CD8-positive, alpha-beta memory T cell (primary cell): ENCODE results near the gene DSN1. TPM values are rescaled to one million over a fixed set of nuclear protein-coding genes. Genes with fewer than 3 reads are reported as not detected.
A peak's percentile ranks its signal among the peaks of the same experiment; 100 is the strongest.

Source experiments
- CTCF ChIA-PET: fragments of 350-600 bp; sonication (Branson Sonifier 250); formaldehyde crosslinking; loops from one replicate; lab custom pipeline; 2021; ENCODE audit warnings: antibody characterized with exemption; lab: Charles Lee
- POLR2A ChIA-PET: fragments of 350-600 bp; sonication (Branson Sonifier 250); formaldehyde crosslinking; loops from one replicate; lab custom pipeline; 2021; ENCODE audit warnings: antibody characterized with exemption; lab: Charles Lee
- DNase-seq, 5 donors: peaks; one replicate each; pipeline versions ENCODE4 v3.0.0 to v3.0.0-alpha.2; 2020 to 2022; ENCODE audit warnings: mixed read lengths in 1 of 5
- H3K27ac ChIP-seq: one replicate; pipeline ENCODE4 v1.7.0; 2013; ENCODE audit warnings: low read depth, mild to moderate bottlenecking, low read length, moderate library complexity
- H3K27me3 ChIP-seq: 2 replicates; pipeline ENCODE4 v1.7.0; 2013; ENCODE audit warnings: low read length, mild to moderate bottlenecking; ENCODE audit not compliant: insufficient read depth, poor library complexity, severe bottlenecking
- H3K36me3 ChIP-seq: 2 replicates; pipeline ENCODE4 v1.7.0; 2013; ENCODE audit warnings: mild to moderate bottlenecking, low read length, moderate library complexity; ENCODE audit not compliant: insufficient read depth
- H3K4me1 ChIP-seq: 2 replicates; pipeline ENCODE4 v1.7.0; 2013; ENCODE audit warnings: mild to moderate bottlenecking, low read length, moderate library complexity; ENCODE audit not compliant: insufficient read depth
- H3K4me3 ChIP-seq: 2 replicates; pipeline ENCODE4 v1.7.0; 2013; ENCODE audit warnings: mild to moderate bottlenecking, low read length
- H3K9me3 ChIP-seq: 2 replicates; pipeline ENCODE4 v1.7.0; 2013; ENCODE audit warnings: mild to moderate bottlenecking, low read length
- H3K27ac Mint-ChIP-seq, 8 donors: one replicate each; pipeline ENCODE4 v1.8.0; 2020 to 2021; ENCODE audit warnings: mixed read lengths in 8 of 8, mild to moderate bottlenecking in 6 of 8, inconsistent platforms in 3 of 8, moderate library complexity in 3 of 8
- H3K27me3 Mint-ChIP-seq, 2 donors: one replicate each; pipeline ENCODE4 v1.8.0; 2020 to 2021; ENCODE audit warnings: mixed read lengths in 2 of 2, mild to moderate bottlenecking in 1 of 2, moderate library complexity in 1 of 2
- H3K36me3 Mint-ChIP-seq, 3 donors: one replicate each; pipeline ENCODE4 v1.8.0; 2020 to 2021; ENCODE audit warnings: mixed read lengths in 3 of 3, inconsistent platforms in 1 of 3, mild to moderate bottlenecking in 1 of 3
- H3K4me1 Mint-ChIP-seq, 3 donors: one replicate each; pipeline ENCODE4 v1.8.0; 2020 to 2021; ENCODE audit warnings: mixed read lengths in 3 of 3, inconsistent platforms in 1 of 3, mild to moderate bottlenecking in 1 of 3
- H3K4me3 Mint-ChIP-seq, 7 donors: one replicate each; pipeline ENCODE4 v1.8.0; 2020 to 2021; ENCODE audit warnings: mixed read lengths in 7 of 7, mild to moderate bottlenecking in 6 of 7, moderate library complexity in 4 of 7, inconsistent platforms in 2 of 7
- H3K9me3 Mint-ChIP-seq, 5 donors: one replicate each; pipeline ENCODE4 v1.8.0; 2020 to 2022; ENCODE audit warnings: mixed read lengths in 5 of 5, mild to moderate bottlenecking in 3 of 5, moderate library complexity in 2 of 5, inconsistent platforms in 1 of 5
- polyA plus RNA-seq: library from polyadenylated mRNA; unstranded; fragments of 300-500 nt; fragmentation: Illumina TruSeq; gene quantifications from one replicate; pipeline ENCODE4 v1.2.3, GENCODE V29; 2021
- total RNA-seq, 2 experiments: library from RNA; stranded (reverse); gene quantifications; one replicate each; pipeline ENCODE4 v1.2.3, GENCODE V29; 2021

The DSN1 gene
- total and polyA plus RNA-seq, 3 experiments from 2014 or later = 6.7 to 24.7 (median 23.1) TPM

DNA sequence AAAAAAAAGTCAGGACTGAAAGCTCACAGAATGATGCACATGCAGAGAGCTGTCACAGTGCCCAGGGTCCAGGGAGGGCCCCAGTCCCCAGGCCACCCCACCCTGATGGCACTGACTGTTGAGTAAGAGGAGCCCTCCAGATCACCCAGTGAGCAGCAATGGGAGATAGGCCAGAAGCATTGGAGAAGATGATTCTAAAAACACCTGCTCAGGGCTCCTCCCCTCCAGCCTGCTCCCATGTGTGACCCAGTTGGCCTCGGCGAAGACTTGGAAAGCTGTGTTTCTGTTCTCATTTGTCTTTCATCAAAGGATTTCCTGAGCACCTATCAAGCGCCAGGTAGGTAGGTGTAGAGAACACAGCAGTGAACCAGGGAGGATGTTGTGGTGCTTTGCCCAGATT, 43.9 kb upstream of the DSN1 start:
- Mint-ChIP-seq H3K4me1 (peaks cover 0 to 2% (median 0%) of the 10 kb centered on the region in 3 donors), H3K4me3 (no peak overlapping the region), H3K36me3 (no peaks in the 10 kb centered on the region), H3K9me3 (no peaks in the 10 kb centered on the region), H3K27me3 (peaks cover 0 to 1% of the 10 kb centered on the region in 2 donors), H3K27ac (no peak overlapping the region)
- Histone ChIP-seq H3K4me3 (no peak overlapping the region), H3K9me3 (no peaks in the 10 kb centered on the region), H3K36me3 (no peaks in the 10 kb centered on the region), H3K4me1 (no peaks in the 10 kb centered on the region), H3K27me3 (no peaks in the 10 kb centered on the region), H3K27ac (no peak overlapping the region)
- ChIA-PET CTCF (interaction anchor here (0.7 kb wide), 1 partner anchor 9 kb away, joined by 3 read pairs; no protein-coding TSS in a partner anchor), POLR2A (no interaction called here)
- no peak for DNase-seq

GRCh38 chr20:36815454-36816091, 42.0 kb upstream of the DSN1 start:
- POLR2A ChIA-PET = no interaction called here
- peaks cover 0 to 2% (median 0%) of the 10 kb centered on the region in 3 donors for H3K4me1 Mint-ChIP-seq

GRCh38 chr20:36812594-36813463, 39.3 kb upstream of the DSN1 start:
- ChIA-PET POLR2A (no interaction called here), CTCF (interaction anchor here (0.7 kb wide), 1 partner anchor 1460 kb away, joined by 3 read pairs; no protein-coding TSS in a partner anchor)
- no peak overlapping the region for H3K27ac ChIP-seq
- H3K27me3 ChIP-seq = no peaks in the 10 kb centered on the region
- no peaks in the 10 kb centered on the region for H3K27me3 Mint-ChIP-seq
- no peaks in the 10 kb centered on the region for H3K36me3 Mint-ChIP-seq
- no peak overlapping the region for H3K4me3 Mint-ChIP-seq
- H3K4me1 Mint-ChIP-seq = peaks cover 0 to 4% (median 0%) of the 10 kb centered on the region in 3 donors
- no peaks in the 10 kb centered on the region for H3K4me1 ChIP-seq
- no peaks in the 10 kb centered on the region for H3K9me3 Mint-ChIP-seq
- no peak overlapping the region for H3K4me3 ChIP-seq
- DNase-seq = no peak
- peak overlapping the region in 1 of 8 donors; percentile 86 for H3K27ac Mint-ChIP-seq
- H3K9me3 ChIP-seq = no peaks in the 10 kb centered on the region
- H3K36me3 ChIP-seq = no peaks in the 10 kb centered on the region

More at GRCh38 chr20:36815454-36816091, 42.0 kb upstream of the DSN1 start:
- no peak overlapping the region for H3K4me3 ChIP-seq
- Mint-ChIP-seq H3K27ac (no peak overlapping the region), H3K36me3 (no peaks in the 10 kb centered on the region), H3K9me3 (no peaks in the 10 kb centered on the region), H3K27me3 (peaks cover 0 to 1% of the 10 kb centered on the region in 2 donors), H3K4me3 (no peak overlapping the region)
- H3K36me3 ChIP-seq = no peaks in the 10 kb centered on the region
- no peak overlapping the region for H3K27ac ChIP-seq
- H3K4me1 ChIP-seq = no peaks in the 10 kb centered on the region
- CTCF ChIA-PET = no interaction called here
- no peak for DNase-seq
- no peaks in the 10 kb centered on the region for H3K9me3 ChIP-seq
- no peaks in the 10 kb centered on the region for H3K27me3 ChIP-seq

GRCh38 chr20:36808317-36809257, 35.0 kb upstream of the DSN1 start:
- ChIA-PET CTCF (interaction anchor here (0.7 to 2.3 kb wide), 25 partner anchors 9 to 594 kb away, joined by 3 to 8 read pairs (median 3); partner anchors contain the start of genes DSN1 and SLA2), POLR2A (interaction anchor here (0.6 kb wide), 1 partner anchor 18 kb away, joined by 3 read pairs; no protein-coding TSS in a partner anchor)
- no peaks in the 10 kb centered on the region for H3K27me3 Mint-ChIP-seq

GRCh38 chr20:36806049-36806448, 32.5 kb upstream of the DSN1 start:
- Histone ChIP-seq H3K27me3 (no peaks in the 10 kb centered on the region), H3K4me1 (no peaks in the 10 kb centered on the region), H3K36me3 (no peaks in the 10 kb centered on the region), H3K4me3 (no peak overlapping the region), H3K9me3 (no peaks in the 10 kb centered on the region), H3K27ac (no peak overlapping the region)
- DNase-seq = no peak
- Mint-ChIP-seq H3K27ac (no peak overlapping the region), H3K4me1 (peaks cover 0 to 2% (median 0%) of the 10 kb centered on the region in 3 donors), H3K4me3 (no peak overlapping the region), H3K27me3 (no peaks in the 10 kb centered on the region), H3K36me3 (no peaks in the 10 kb centered on the region), H3K9me3 (no peaks in the 10 kb centered on the region)
- CTCF ChIA-PET = no interaction called here
- POLR2A ChIA-PET = no interaction called here

More at GRCh38 chr20:36808317-36809257, 35.0 kb upstream of the DSN1 start:
- H3K27ac Mint-ChIP-seq = no peak overlapping the region
- no peaks in the 10 kb centered on the region for H3K9me3 ChIP-seq
- no peaks in the 10 kb centered on the region for H3K36me3 Mint-ChIP-seq
- peaks cover 0 to 2% (median 0%) of the 10 kb centered on the region in 3 donors for H3K4me1 Mint-ChIP-seq
- no peaks in the 10 kb centered on the region for H3K36me3 ChIP-seq
- no peak overlapping the region for H3K4me3 Mint-ChIP-seq
- DNase-seq = peak; percentile 39 to 78 (median 62)
- no peaks in the 10 kb centered on the region for H3K27me3 ChIP-seq
- H3K4me1 ChIP-seq = no peaks in the 10 kb centered on the region
- no peak overlapping the region for H3K4me3 ChIP-seq
- no peaks in the 10 kb centered on the region for H3K9me3 Mint-ChIP-seq
- H3K27ac ChIP-seq = no peak overlapping the region

GRCh38 chr20:36805396-36805795, 31.8 kb upstream of the DSN1 start:
- DNase-seq = no peak
- no peak overlapping the region for H3K4me3 Mint-ChIP-seq

DNA sequence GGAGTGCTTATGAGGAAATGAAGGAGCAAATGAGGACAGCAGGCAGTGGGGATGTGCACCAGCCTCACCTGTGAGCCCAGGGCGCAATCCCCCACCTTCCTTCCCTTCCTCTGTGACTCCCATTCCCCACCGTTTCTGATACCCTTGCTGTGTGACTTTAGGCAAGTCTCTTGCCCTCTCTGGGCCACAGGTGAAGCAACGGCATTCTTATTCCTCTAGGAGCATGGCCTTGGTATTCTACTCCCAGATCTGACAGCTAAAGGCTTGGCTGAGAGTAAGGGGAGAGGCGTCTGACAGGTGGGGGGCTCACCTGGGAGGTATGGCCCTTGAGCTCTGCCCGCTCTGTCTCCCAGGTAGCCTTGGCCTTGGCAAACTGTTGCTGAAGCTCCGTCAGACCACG, 30.9 kb upstream of the DSN1 start:
- Histone ChIP-seq H3K27me3 (no peaks in the 10 kb centered on the region), H3K9me3 (no peaks in the 10 kb centered on the region), H3K27ac (no peak overlapping the region), H3K36me3 (no peaks in the 10 kb centered on the region), H3K4me1 (no peaks in the 10 kb centered on the region), H3K4me3 (no peak overlapping the region)
- H3K4me3 Mint-ChIP-seq = no peak overlapping the region
- ChIA-PET CTCF (no interaction called here), POLR2A (no interaction called here)
- H3K4me1 Mint-ChIP-seq = peaks cover 0 to 2% (median 0%) of the 10 kb centered on the region in 3 donors
- no peaks in the 10 kb centered on the region for H3K27me3 Mint-ChIP-seq
- peak overlapping the region in 1 of 8 donors; percentile 72 for H3K27ac Mint-ChIP-seq
- H3K9me3 Mint-ChIP-seq = no peaks in the 10 kb centered on the region
- H3K36me3 Mint-ChIP-seq = no peaks in the 10 kb centered on the region
- DNase-seq = no peak

More at GRCh38 chr20:36805396-36805795, 31.8 kb upstream of the DSN1 start:
- no peaks in the 10 kb centered on the region for H3K9me3 Mint-ChIP-seq
- H3K4me1 Mint-ChIP-seq = peaks cover 0 to 2% (median 0%) of the 10 kb centered on the region in 3 donors
- no peak overlapping the region for H3K4me3 ChIP-seq
- no peak overlapping the region for H3K27ac ChIP-seq
- H3K27me3 Mint-ChIP-seq = no peaks in the 10 kb centered on the region
- no peaks in the 10 kb centered on the region for H3K9me3 ChIP-seq
- no peaks in the 10 kb centered on the region for H3K4me1 ChIP-seq
- H3K36me3 Mint-ChIP-seq = no peaks in the 10 kb centered on the region
- no peaks in the 10 kb centered on the region for H3K27me3 ChIP-seq
- H3K27ac Mint-ChIP-seq = no peak overlapping the region
- ChIA-PET CTCF (no interaction called here), POLR2A (no interaction called here)
- no peaks in the 10 kb centered on the region for H3K36me3 ChIP-seq
